HEK293 (cell line): ENCODE measurements around the gene CNFN.

Source experiments
- ATF2 ChIP-seq: fragments of 450-650 bp; formaldehyde crosslinking; IDR thresholded peaks from 2 replicates; pipeline ENCODE4 v1.5.1; 2016; ENCODE audit warnings: missing biosample characterization, missing genetic modification characterization, low read depth
- BCL11A ChIP-seq: fragments of 450-650 bp; formaldehyde crosslinking; IDR thresholded peaks from 2 replicates; pipeline ENCODE4 v1.5.1; 2016; ENCODE audit warnings: low read depth, missing biosample characterization, missing genetic modification characterization
- BCL11B ChIP-seq: fragments of 450-650 bp; formaldehyde crosslinking; IDR thresholded peaks from 2 replicates; pipeline ENCODE4 v1.5.1; 2016; ENCODE audit warnings: low read depth, missing biosample characterization, missing genetic modification characterization
- KLF8 ChIP-seq: fragments of 450-650 bp; formaldehyde crosslinking; IDR thresholded peaks from 2 replicates; pipeline ENCODE4 v1.5.1; 2016; ENCODE audit warnings: missing biosample characterization, missing genetic modification characterization
- MEIS1 ChIP-seq: sonication (generic); formaldehyde crosslinking; IDR thresholded peaks from 2 replicates; pipeline ENCODE4 v1.8.1; 2022; ENCODE audit warnings: missing genetic modification reagents, mild to moderate bottlenecking, borderline replicate concordance
- SP7 ChIP-seq: fragments of 450-650 bp; formaldehyde crosslinking; IDR thresholded peaks from 2 replicates; pipeline ENCODE4 v1.5.1; 2016; ENCODE audit warnings: missing biosample characterization, missing genetic modification characterization
- YY2 ChIP-seq: fragments of 450-650 bp; formaldehyde crosslinking; IDR thresholded peaks from 2 replicates; pipeline ENCODE4 v1.5.1; 2016; ENCODE audit warnings: missing biosample characterization, missing genetic modification characterization
- ZBTB20 ChIP-seq: fragments of 450-650 bp; formaldehyde crosslinking; IDR thresholded peaks from 2 replicates; pipeline ENCODE4 v1.5.1; 2016; ENCODE audit warnings: missing biosample characterization, missing genetic modification characterization
- ZFP37 ChIP-seq: fragments of 450-650 bp; formaldehyde crosslinking; IDR thresholded peaks from 2 replicates; pipeline ENCODE4 v1.5.1; 2016; ENCODE audit warnings: missing biosample characterization, missing genetic modification characterization
- ZNF10 ChIP-seq: fragments of 450-650 bp; formaldehyde crosslinking; IDR thresholded peaks from 2 replicates; pipeline ENCODE4 v1.5.1; 2017; ENCODE audit warnings: missing biosample characterization, missing genetic modification characterization
- ZNF155 ChIP-seq: fragments of 450-650 bp; formaldehyde crosslinking; IDR thresholded peaks from 2 replicates; pipeline ENCODE4 v1.5.1; 2016; ENCODE audit warnings: missing biosample characterization, missing genetic modification characterization
- ZNF18 ChIP-seq: fragments of 450-650 bp; formaldehyde crosslinking; IDR thresholded peaks from 2 replicates; pipeline ENCODE4 v1.5.1; 2016; ENCODE audit warnings: missing biosample characterization, missing genetic modification characterization
- ZNF223 ChIP-seq: fragments of 450-650 bp; formaldehyde crosslinking; IDR thresholded peaks from 2 replicates; pipeline ENCODE4 v1.5.1; 2016; ENCODE audit warnings: missing biosample characterization, missing genetic modification characterization
- ZNF23 ChIP-seq: fragments of 450-650 bp; formaldehyde crosslinking; IDR thresholded peaks from 2 replicates; pipeline ENCODE4 v1.5.1; 2016; ENCODE audit warnings: missing biosample characterization, missing genetic modification characterization, borderline replicate concordance
- ZNF292 ChIP-seq: fragments of 450-650 bp; formaldehyde crosslinking; IDR thresholded peaks from 2 replicates; pipeline ENCODE4 v1.5.1; 2016; ENCODE audit warnings: low read depth, missing biosample characterization, missing genetic modification characterization, borderline replicate concordance
- ZNF335 ChIP-seq: fragments of 450-650 bp; formaldehyde crosslinking; conservative IDR thresholded peaks from 2 replicates; pipeline ENCODE4 v1.5.1; 2016; ENCODE audit warnings: missing biosample characterization, missing genetic modification characterization
- ZNF354C ChIP-seq: fragments of 450-650 bp; formaldehyde crosslinking; IDR thresholded peaks from 2 replicates; pipeline ENCODE4 v1.5.1; 2016; ENCODE audit warnings: missing biosample characterization, missing genetic modification characterization, low read depth, borderline replicate concordance
- ZNF394 ChIP-seq: fragments of 450-650 bp; formaldehyde crosslinking; IDR thresholded peaks from 2 replicates; pipeline ENCODE4 v1.5.1; 2016; ENCODE audit warnings: missing biosample characterization, missing genetic modification characterization, mild to moderate bottlenecking, moderate library complexity, borderline replicate concordance
- ZNF514 ChIP-seq: fragments of 450-650 bp; formaldehyde crosslinking; IDR thresholded peaks from 2 replicates; pipeline ENCODE4 v1.5.1; 2016; ENCODE audit warnings: missing biosample characterization, missing genetic modification characterization
- ZNF549 ChIP-seq: fragments of 450-650 bp; IDR thresholded peaks from 2 replicates; pipeline ENCODE4 v1.5.1; 2018; ENCODE audit warnings: missing biosample characterization, missing genetic modification characterization, mild to moderate bottlenecking, inconsistent platforms, moderate library complexity
- ZNF561 ChIP-seq: fragments of 450-650 bp; IDR thresholded peaks from 2 replicates; pipeline ENCODE4 v1.5.1; 2018; ENCODE audit warnings: missing biosample characterization, missing genetic modification characterization, borderline replicate concordance
- ZNF610 ChIP-seq: fragments of 450-650 bp; formaldehyde crosslinking; IDR thresholded peaks from 2 replicates; pipeline ENCODE4 v1.5.1; 2016; ENCODE audit warnings: missing biosample characterization, missing genetic modification characterization, borderline replicate concordance
- ZNF692 ChIP-seq: fragments of 450-650 bp; formaldehyde crosslinking; IDR thresholded peaks from 2 replicates; pipeline ENCODE4 v1.5.1; 2016; ENCODE audit warnings: missing biosample characterization, missing genetic modification characterization
- ZNF76 ChIP-seq: fragments of 450-650 bp; formaldehyde crosslinking; IDR thresholded peaks from 2 replicates; pipeline ENCODE4; 2016; ENCODE audit warnings: low read depth, missing biosample characterization, missing genetic modification characterization, borderline replicate concordance
- ZNF792 ChIP-seq: fragments of 450-650 bp; formaldehyde crosslinking; IDR thresholded peaks from 2 replicates; pipeline ENCODE4 v1.5.1; 2016; ENCODE audit warnings: missing biosample characterization, missing genetic modification characterization
- ZXDB ChIP-seq: fragments of 450-650 bp; formaldehyde crosslinking; IDR thresholded peaks from 2 replicates; pipeline ENCODE4 v1.5.1; 2016; ENCODE audit warnings: missing biosample characterization, missing genetic modification characterization
- TF ChIP-seq, protein P1 (sequence below): fragments of 450-650 bp; formaldehyde crosslinking; IDR thresholded peaks from 2 replicates; pipeline ENCODE4 v1.5.1; 2016; ENCODE audit warnings: missing biosample characterization, missing genetic modification characterization
- TF ChIP-seq, protein P2 (sequence below): fragments of 450-650 bp; formaldehyde crosslinking; optimal IDR thresholded peaks from 2 replicates; pipeline ENCODE3; 2016; ENCODE audit warnings: missing biosample characterization, mild to moderate bottlenecking, missing genetic modification characterization
- TF ChIP-seq, protein P3 (sequence below): fragments of 450-650 bp; formaldehyde crosslinking; IDR thresholded peaks from 2 replicates; pipeline ENCODE4 v1.5.1; 2016; ENCODE audit warnings: missing biosample characterization, missing genetic modification characterization

CNFN gene

GRCh38 chr19:42396381-42397262 is 6.5 kb upstream of the CNFN start (continued):
- TF ChIP-seq MEIS1: no peak
- no peak for TF ChIP-seq ZNF514 (tag by site-specific recombination)
- no peak for TF ChIP-seq YY2 (tag by site-specific recombination)
- no peak for TF ChIP-seq ZNF549 (tag by site-specific recombination)
- TF ChIP-seq ZBTB20 (tag by site-specific recombination): peak; percentile 91; the same call in 1 of the 2 replicates
- peak; percentile 83; the same call in 1 of the 2 replicates for TF ChIP-seq BCL11A (tag by site-specific recombination)
- TF ChIP-seq ZNF155: no peak
- no peak for TF ChIP-seq ZNF223 (tag by site-specific recombination)
- peak; percentile 55; the same call in 1 of the 2 replicates for TF ChIP-seq BCL11B (tag by site-specific recombination)
- TF ChIP-seq ZXDB (tag by site-specific recombination): peak; percentile 72
- TF ChIP-seq ZFP37: peak; percentile 56; the same call in 1 of the 2 replicates
- TF ChIP-seq ZNF561 (tag by site-specific recombination): peak; percentile 76
- TF ChIP-seq ZNF18 (tag by site-specific recombination): no peak
- TF ChIP-seq ZNF792 (tag by site-specific recombination): no peak
- TF ChIP-seq ZNF335: peak; percentile 80
- peak; percentile 100 for TF ChIP-seq ATF2 (tag by site-specific recombination)
- TF ChIP-seq, protein P1, sequence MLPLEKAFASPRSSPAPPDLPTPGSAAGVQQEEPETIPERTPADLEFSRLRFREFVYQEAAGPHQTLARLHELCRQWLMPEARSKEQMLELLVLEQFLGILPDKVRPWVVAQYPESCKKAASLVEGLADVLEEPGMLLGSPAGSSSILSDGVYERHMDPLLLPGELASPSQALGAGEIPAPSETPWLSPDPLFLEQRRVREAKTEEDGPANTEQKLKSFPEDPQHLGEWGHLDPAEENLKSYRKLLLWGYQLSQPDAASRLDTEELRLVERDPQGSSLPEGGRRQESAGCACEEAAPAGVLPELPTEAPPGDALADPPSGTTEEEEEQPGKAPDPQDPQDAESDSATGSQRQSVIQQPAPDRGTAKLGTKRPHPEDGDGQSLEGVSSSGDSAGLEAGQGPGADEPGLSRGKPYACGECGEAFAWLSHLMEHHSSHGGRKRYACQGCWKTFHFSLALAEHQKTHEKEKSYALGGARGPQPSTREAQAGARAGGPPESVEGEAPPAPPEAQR (tag by site-specific recombination): no peak
- TF ChIP-seq, protein P2, sequence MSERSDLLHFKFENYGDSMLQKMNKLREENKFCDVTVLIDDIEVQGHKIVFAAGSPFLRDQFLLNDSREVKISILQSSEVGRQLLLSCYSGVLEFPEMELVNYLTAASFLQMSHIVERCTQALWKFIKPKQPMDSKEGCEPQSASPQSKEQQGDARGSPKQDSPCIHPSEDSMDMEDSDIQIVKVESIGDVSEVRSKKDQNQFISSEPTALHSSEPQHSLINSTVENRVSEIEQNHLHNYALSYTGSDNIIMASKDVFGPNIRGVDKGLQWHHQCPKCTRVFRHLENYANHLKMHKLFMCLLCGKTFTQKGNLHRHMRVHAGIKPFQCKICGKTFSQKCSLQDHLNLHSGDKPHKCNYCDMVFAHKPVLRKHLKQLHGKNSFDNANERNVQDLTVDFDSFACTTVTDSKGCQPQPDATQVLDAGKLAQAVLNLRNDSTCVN: peak; percentile 41
- peak; percentile 59; the same call in 1 of the 2 replicates for TF ChIP-seq ZNF610 (tag by site-specific recombination)
- peak; percentile 91 for TF ChIP-seq SP7 (tag by site-specific recombination)
- no peak for TF ChIP-seq ZNF23 (tag by site-specific recombination)
- 0 out of 2 replicates have a peak, but pooled peaks have one; percentile 13 for TF ChIP-seq ZNF10 (tag by site-specific recombination)
- TF ChIP-seq ZNF394 (tag by site-specific recombination): peak; percentile 44
- no peak for TF ChIP-seq ZNF292 (tag by site-specific recombination)
- TF ChIP-seq, protein P3, sequence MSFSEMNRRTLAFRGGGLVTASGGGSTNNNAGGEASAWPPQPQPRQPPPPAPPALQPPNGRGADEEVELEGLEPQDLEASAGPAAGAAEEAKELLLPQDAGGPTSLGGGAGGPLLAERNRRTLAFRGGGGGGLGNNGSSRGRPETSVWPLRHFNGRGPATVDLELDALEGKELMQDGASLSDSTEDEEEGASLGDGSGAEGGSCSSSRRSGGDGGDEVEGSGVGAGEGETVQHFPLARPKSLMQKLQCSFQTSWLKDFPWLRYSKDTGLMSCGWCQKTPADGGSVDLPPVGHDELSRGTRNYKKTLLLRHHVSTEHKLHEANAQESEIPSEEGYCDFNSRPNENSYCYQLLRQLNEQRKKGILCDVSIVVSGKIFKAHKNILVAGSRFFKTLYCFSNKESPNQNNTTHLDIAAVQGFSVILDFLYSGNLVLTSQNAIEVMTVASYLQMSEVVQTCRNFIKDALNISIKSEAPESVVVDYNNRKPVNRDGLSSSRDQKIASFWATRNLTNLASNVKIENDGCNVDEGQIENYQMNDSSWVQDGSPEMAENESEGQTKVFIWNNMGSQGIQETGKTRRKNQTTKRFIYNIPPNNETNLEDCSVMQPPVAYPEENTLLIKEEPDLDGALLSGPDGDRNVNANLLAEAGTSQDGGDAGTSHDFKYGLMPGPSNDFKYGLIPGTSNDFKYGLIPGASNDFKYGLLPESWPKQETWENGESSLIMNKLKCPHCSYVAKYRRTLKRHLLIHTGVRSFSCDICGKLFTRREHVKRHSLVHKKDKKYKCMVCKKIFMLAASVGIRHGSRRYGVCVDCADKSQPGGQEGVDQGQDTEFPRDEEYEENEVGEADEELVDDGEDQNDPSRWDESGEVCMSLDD (tag by site-specific recombination): peak; percentile 81; the same call in 1 of the 2 replicates
- TF ChIP-seq ZNF692 (tag by site-specific recombination): peak; percentile 90
- TF ChIP-seq ZNF354C (tag by site-specific recombination): no peak
- TF ChIP-seq KLF8 (tag by site-specific recombination): peak; percentile 57; the same call in 1 of the 2 replicates
- TF ChIP-seq ZNF76 (tag by site-specific recombination): peak; percentile 91
